OCI-LY1 (cell line): ENCODE measurements around the gene ESYT2.

Experiments
- H2AFZ ChIP-seq: fragments of 200-600 bp; sonication (generic), shearing (Covaris generic); 2 replicates; pipeline ENCODE4 v1.6.0; 2014; ENCODE audit warnings: antibody characterized with exemption, mild to moderate bottlenecking, low read length
- H3F3A ChIP-seq: fragments of 200-600 bp; sonication (generic), shearing (Covaris generic); 2 replicates; pipeline ENCODE4 v1.6.0; 2014; ENCODE audit warnings: mild to moderate bottlenecking, antibody characterized with exemption, low read length, moderate library complexity; ENCODE audit not compliant: insufficient read depth
- H3K27ac ChIP-seq: fragments of 200-600 bp; sonication (generic); 2 replicates; pipeline ENCODE4 v1.5.1; 2014; ENCODE audit warnings: low read length, mixed run types, mild to moderate bottlenecking, low read depth; ENCODE audit not compliant: poor library complexity, severe bottlenecking
- H3K27me3 ChIP-seq: fragments of 200-600 bp; sonication (generic); 2 replicates; pipeline ENCODE4 v1.6.0; 2014; ENCODE audit warnings: antibody characterized with exemption, mild to moderate bottlenecking, low read length, moderate library complexity; ENCODE audit not compliant: insufficient read depth
- H3K36me3 ChIP-seq: fragments of 200-600 bp; sonication (generic); 2 replicates; pipeline ENCODE4 v1.6.1; 2014; ENCODE audit warnings: mild to moderate bottlenecking, antibody characterized with exemption, low read length, moderate library complexity, mixed read lengths; ENCODE audit not compliant: insufficient read depth
- H3K4me1 ChIP-seq: fragments of 200-600 bp; sonication (generic); 2 replicates; pipeline ENCODE4 v1.5.1; 2014; ENCODE audit warnings: mild to moderate bottlenecking, low read length, moderate library complexity; ENCODE audit not compliant: insufficient read depth, severe bottlenecking
- H3K4me2 ChIP-seq: fragments of 200-600 bp; sonication (generic), shearing (Covaris generic); 2 replicates; pipeline ENCODE4 v1.6.1; 2014; ENCODE audit warnings: low read length
- H3K4me3 ChIP-seq: fragments of 200-600 bp; sonication (generic); 2 replicates; pipeline ENCODE4 v1.5.1; 2014; ENCODE audit warnings: low read length, low read depth, mild to moderate bottlenecking, mixed read lengths; ENCODE audit not compliant: poor library complexity, severe bottlenecking
- H3K79me2 ChIP-seq: fragments of 200-600 bp; shearing (Covaris generic); 2 replicates; pipeline ENCODE4 v1.6.1; 2016; ENCODE audit warnings: mixed run types, low read length, mixed read lengths; ENCODE audit not compliant: insufficient read depth
- H3K9ac ChIP-seq: fragments of 200-600 bp; sonication (generic), shearing (Covaris generic); 2 replicates; pipeline ENCODE4 v1.6.1; 2014; ENCODE audit warnings: mild to moderate bottlenecking, low read length, mixed read lengths
- H3K9me2 ChIP-seq: fragments of 200-600 bp; sonication (generic), shearing (Covaris generic); 2 replicates; pipeline ENCODE4 v1.6.1; 2014; ENCODE audit warnings: low read depth, mild to moderate bottlenecking, low read length, mixed read lengths
- H3K9me3 ChIP-seq: fragments of 200-600 bp; shearing (Covaris generic); 2 replicates; pipeline ENCODE4 v1.6.1; 2014; ENCODE audit warnings: low read length, mixed read lengths
- H4K20me1 ChIP-seq: fragments of 200-600 bp; sonication (generic), shearing (Covaris generic); 2 replicates; pipeline ENCODE4 v1.6.0; 2016; ENCODE audit warnings: mild to moderate bottlenecking, low read length; ENCODE audit not compliant: insufficient read depth
- EZH2 ChIP-seq: fragments of 200-600 bp; sonication (generic), shearing (Covaris generic); IDR thresholded peaks from 2 replicates; pipeline ENCODE4 v1.8.0; 2017; ENCODE audit warnings: borderline replicate concordance, mixed run types, mild to moderate bottlenecking, antibody characterized with exemption, low read length, moderate library complexity, mixed read lengths
- TF ChIP-seq, protein P1 (sequence below): fragments of 200-600 bp; sonication (generic), shearing (Covaris generic); IDR thresholded peaks from 2 replicates; pipeline ENCODE4 v1.5.1; 2017; ENCODE audit warnings: mild to moderate bottlenecking, antibody characterized with exemption, low read length, moderate library complexity, mixed read lengths

ESYT2 gene

DNA sequence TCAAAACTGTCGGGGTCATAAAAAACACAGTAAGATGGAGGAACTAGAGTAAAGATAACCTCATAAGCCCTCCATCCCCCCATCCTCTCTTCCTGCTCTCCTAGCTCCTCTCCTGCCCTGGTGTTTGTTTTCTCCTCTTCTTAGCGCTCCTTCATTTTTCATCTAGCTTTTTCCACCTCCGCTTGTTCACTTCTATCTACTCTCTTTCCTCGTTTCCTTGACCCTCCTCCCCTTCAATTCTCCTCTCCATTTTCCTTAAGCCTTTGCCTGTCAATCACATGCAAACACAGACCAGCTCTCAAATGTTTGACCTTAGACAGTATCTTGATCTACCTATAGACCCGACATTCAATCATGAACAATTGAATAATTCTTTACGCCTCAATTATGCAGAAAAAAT lies 134.7 kb downstream of the ESYT2 start:
- H3K36me3 ChIP-seq, result peaks cover 99% of the 10 kb centered on the region
- H3K79me2 ChIP-seq, result peaks cover 35% of the 10 kb centered on the region
- H3K4me1 ChIP-seq, result no peaks in the 10 kb centered on the region
- H3K27ac ChIP-seq, result no peak overlapping the region
- no peaks in the 10 kb centered on the region for H3K27me3 ChIP-seq
- H2AFZ ChIP-seq, result no peak overlapping the region
- no peaks in the 10 kb centered on the region for H3K9me3 ChIP-seq
- no peaks in the 10 kb centered on the region for H3F3A ChIP-seq
- H3K4me3 ChIP-seq, result no peak overlapping the region
- H3K9me2 ChIP-seq, result no peaks in the 10 kb centered on the region
- no peak overlapping the region for H3K4me2 ChIP-seq
- H4K20me1 ChIP-seq, result no peaks in the 10 kb centered on the region
- TF ChIP-seq, protein P1, sequence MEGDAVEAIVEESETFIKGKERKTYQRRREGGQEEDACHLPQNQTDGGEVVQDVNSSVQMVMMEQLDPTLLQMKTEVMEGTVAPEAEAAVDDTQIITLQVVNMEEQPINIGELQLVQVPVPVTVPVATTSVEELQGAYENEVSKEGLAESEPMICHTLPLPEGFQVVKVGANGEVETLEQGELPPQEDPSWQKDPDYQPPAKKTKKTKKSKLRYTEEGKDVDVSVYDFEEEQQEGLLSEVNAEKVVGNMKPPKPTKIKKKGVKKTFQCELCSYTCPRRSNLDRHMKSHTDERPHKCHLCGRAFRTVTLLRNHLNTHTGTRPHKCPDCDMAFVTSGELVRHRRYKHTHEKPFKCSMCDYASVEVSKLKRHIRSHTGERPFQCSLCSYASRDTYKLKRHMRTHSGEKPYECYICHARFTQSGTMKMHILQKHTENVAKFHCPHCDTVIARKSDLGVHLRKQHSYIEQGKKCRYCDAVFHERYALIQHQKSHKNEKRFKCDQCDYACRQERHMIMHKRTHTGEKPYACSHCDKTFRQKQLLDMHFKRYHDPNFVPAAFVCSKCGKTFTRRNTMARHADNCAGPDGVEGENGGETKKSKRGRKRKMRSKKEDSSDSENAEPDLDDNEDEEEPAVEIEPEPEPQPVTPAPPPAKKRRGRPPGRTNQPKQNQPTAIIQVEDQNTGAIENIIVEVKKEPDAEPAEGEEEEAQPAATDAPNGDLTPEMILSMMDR, result no peak
- no peak for TF ChIP-seq EZH2
- H3K9ac ChIP-seq, result no peak overlapping the region

DNA sequence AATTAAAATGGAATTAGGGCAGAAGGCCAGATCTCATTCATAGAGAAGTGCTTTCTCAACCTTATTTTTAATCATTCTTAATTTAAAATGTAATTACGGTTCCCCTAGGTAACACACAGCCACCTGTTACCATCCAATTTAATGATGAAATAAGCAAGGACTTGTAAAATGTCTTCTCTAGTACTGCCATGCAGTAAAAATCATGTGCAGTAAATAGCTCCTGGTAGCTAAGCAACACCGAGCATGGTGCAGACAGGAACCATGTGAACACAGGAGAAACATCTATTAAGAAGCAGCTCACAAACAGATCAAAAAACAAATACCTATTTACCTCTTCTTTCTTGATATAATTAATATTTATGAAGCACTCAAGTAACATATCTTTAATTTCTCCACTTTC lies 139.8 kb downstream of the ESYT2 start:
- H3F3A ChIP-seq, result no peaks in the 10 kb centered on the region
- no peaks in the 10 kb centered on the region for H3K4me1 ChIP-seq
- no peak overlapping the region for H3K4me2 ChIP-seq
- H3K79me2 ChIP-seq, result peaks cover 13% of the 10 kb centered on the region; the same call in 1 of the 2 replicates
- H3K36me3 ChIP-seq, result peaks cover 97% of the 10 kb centered on the region
- no peaks in the 10 kb centered on the region for H4K20me1 ChIP-seq
- no peaks in the 10 kb centered on the region for H3K9me2 ChIP-seq
- H3K4me3 ChIP-seq, result no peak overlapping the region
- TF ChIP-seq, protein P1, result no peak
- H2AFZ ChIP-seq, result no peak overlapping the region
- H3K27ac ChIP-seq, result no peak overlapping the region
- no peaks in the 10 kb centered on the region for H3K9me3 ChIP-seq
- H3K9ac ChIP-seq, result no peak overlapping the region
- H3K27me3 ChIP-seq, result no peaks in the 10 kb centered on the region

DNA sequence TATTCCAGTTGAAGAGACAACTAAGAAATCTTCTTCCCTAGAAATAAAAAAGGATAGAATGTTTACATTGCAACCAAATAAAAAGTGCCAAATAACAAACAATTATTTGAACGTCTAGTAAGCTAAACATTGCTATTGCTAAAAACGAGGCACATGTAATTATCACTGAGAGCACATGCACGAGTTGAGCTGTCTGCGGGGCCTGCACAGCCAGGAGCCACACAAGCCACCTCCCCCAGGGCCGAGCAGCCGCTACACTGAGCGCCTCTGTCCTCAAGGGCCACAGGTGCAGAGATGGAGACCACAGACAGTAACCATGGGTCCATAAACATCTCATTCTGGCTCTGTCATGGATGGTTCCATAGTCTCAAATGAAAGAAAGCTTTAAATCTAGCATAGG lies 141.9 kb downstream of the ESYT2 start:
- H3K9me3 ChIP-seq, result no peaks in the 10 kb centered on the region
- no peak overlapping the region for H2AFZ ChIP-seq
- TF ChIP-seq, protein P1, result no peak
- no peak for TF ChIP-seq EZH2
- H3K27me3 ChIP-seq, result no peaks in the 10 kb centered on the region
- H3K27ac ChIP-seq, result no peak overlapping the region
- H3K79me2 ChIP-seq, result no peaks in the 10 kb centered on the region
- no peak overlapping the region for H3K4me3 ChIP-seq
- peaks cover 97% of the 10 kb centered on the region for H3K36me3 ChIP-seq
- no peaks in the 10 kb centered on the region for H4K20me1 ChIP-seq
- H3F3A ChIP-seq, result no peaks in the 10 kb centered on the region
- H3K9ac ChIP-seq, result no peak overlapping the region
- no peaks in the 10 kb centered on the region for H3K9me2 ChIP-seq
- H3K4me1 ChIP-seq, result no peaks in the 10 kb centered on the region
- no peak overlapping the region for H3K4me2 ChIP-seq
